ENCODE measurements around the gene SKOR1.

DNA sequence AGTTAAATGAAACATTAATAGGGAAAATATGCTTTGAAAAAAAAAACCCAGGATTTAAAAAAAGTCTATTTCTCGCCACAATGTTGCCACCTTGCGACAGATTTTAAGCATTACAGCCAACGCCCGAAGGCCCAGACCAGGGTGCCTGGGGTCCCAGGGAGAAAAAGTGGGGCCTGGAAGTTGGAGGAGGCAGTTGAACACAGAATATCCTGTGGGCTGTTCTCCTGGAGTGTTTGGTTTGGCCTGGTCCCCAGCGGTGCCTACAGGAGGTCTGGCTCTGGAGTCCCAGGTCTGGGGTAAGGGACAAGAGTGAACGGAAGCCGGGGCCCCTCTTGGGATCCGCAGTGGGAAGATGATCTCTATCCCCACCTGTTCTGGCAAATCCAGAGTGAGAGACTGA, 11.2 kb downstream of the SKOR1 start:
- TF ChIP-seq, protein P1, sequence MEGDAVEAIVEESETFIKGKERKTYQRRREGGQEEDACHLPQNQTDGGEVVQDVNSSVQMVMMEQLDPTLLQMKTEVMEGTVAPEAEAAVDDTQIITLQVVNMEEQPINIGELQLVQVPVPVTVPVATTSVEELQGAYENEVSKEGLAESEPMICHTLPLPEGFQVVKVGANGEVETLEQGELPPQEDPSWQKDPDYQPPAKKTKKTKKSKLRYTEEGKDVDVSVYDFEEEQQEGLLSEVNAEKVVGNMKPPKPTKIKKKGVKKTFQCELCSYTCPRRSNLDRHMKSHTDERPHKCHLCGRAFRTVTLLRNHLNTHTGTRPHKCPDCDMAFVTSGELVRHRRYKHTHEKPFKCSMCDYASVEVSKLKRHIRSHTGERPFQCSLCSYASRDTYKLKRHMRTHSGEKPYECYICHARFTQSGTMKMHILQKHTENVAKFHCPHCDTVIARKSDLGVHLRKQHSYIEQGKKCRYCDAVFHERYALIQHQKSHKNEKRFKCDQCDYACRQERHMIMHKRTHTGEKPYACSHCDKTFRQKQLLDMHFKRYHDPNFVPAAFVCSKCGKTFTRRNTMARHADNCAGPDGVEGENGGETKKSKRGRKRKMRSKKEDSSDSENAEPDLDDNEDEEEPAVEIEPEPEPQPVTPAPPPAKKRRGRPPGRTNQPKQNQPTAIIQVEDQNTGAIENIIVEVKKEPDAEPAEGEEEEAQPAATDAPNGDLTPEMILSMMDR (IDR thresholded peaks at IDR 0.05), result peak; percentile 55 to 89 (median 71)
- TF ChIP-seq POLR2A (IDR thresholded peaks at IDR 0.05), result no peak

All from thyroid gland (tissue), 4 donors.